NCI-H1048 (cell line): ENCODE data around the gene NOP9.
"Not testable (repeated sequence)": the region's sequence is repeated elsewhere in the genome, so short reads cannot be mapped to it uniquely, and the experiment has no call there.

Experiments
- DNase-seq: peaks from one replicate; lab custom pipeline; 2025; lab: John Stamatoyannopoulos, UW

NOP9 gene

DNA sequence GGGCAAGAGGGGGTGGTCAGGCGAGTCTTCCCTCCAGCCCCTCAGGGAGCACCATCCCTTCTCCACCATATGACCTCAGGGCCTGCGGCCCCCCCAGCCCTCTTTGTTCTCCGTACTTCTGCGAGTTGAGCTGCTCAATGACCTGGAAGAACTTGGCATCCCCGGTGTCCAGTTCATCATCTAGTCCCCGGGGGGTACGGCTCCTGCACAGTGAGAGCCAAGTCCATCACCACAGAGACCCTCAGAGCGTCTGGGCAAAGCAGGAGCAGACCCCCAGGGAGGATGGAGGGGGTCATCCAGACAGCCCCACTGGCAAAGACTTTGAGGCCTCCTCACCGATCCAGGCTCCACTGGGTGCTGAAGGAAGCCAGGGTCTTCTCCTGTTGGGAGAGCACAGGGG, 26.3 kb downstream of the NOP9 start:
- DNase-seq: no peak

DNA sequence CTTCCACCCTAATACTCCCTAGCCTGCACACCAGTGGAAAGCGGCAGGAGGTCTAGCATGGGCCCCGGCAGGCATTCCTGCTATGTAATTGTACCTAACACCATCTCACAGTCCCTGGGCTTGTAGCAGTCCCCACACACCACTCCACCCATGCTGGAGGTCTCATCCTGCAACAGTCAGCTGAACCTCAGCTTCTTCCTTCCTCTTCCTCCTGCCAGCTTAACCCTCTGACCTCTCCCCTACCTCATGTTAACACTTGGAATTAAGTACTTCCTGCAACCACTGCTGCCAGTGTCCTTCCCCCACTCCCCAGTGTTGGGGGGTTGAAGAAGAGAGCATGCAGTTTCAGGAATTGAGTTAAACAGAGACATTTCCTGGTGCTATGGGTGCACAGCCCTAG, 27.7 kb downstream of the NOP9 start:
- no peak for DNase-seq

DNA sequence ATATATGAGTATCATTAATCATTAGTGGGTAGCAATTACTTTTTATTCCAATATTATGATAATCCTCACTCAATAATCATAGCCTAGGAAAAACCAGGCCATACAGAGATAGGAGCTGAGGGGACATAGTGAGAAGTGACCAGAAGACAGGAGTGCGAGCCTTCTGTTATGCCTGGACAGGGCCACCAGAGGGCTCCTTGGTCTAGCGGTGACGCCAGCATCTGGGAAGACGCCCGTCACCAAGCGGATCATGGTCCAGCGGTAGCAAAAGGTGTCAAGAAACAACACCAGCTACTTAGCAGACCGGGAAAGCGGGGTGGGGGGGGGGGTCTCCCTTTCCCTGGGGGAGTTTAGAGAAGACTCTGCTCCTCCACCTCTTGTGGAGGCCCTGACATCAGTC, 28.3 kb downstream of the NOP9 start:
- DNase-seq: not testable (repeated sequence)

DNA sequence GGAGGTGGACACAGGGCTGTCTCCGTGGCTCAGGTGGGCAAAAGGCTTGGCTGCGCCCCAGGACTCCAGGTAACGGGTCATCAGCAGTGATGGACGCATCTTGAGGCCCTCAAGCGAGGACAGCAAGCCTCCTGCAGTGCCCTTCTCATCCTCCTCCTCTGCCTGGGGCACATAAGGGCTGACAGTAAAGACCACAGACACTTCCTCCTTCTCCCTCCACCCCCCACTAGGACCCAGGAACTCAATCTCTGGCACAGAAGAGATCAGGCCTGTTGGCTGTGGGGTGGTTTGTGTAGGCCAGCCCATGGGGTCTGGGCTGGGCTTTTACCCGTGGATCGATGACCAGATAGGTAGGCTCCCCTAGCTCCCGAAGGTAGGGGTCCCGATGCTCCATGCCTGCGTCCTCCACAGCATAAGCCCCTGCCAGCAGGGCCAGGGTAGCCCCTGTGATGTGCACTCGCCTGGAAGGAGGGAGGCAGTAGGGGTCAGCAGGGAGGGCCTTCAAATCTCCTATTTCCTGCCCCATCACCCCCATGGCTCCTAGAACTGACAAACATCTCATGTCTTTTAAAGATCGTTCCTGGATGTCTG, 29.5 kb downstream of the NOP9 start:
- no peak for DNase-seq

DNA sequence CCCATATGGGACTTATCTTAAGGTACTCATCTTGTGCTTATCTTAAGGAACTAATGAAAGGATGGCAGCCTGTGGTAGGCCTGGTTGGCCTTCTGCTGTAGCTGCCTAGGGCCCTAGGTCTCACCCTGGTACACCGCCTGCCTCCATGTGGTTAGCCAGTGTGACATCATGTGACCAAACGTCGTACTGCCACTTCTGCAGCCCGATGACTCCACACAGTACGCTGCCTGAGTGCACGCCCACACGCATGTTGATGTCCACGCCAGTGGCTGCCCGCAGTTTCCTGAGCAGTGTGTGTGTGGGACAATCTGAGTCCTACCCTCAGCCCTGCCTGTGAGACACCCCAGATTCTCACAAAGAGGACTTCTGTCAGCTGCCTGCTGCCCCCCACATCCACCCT, 30.1 kb downstream of the NOP9 start:
- DNase-seq: no peak

DNA sequence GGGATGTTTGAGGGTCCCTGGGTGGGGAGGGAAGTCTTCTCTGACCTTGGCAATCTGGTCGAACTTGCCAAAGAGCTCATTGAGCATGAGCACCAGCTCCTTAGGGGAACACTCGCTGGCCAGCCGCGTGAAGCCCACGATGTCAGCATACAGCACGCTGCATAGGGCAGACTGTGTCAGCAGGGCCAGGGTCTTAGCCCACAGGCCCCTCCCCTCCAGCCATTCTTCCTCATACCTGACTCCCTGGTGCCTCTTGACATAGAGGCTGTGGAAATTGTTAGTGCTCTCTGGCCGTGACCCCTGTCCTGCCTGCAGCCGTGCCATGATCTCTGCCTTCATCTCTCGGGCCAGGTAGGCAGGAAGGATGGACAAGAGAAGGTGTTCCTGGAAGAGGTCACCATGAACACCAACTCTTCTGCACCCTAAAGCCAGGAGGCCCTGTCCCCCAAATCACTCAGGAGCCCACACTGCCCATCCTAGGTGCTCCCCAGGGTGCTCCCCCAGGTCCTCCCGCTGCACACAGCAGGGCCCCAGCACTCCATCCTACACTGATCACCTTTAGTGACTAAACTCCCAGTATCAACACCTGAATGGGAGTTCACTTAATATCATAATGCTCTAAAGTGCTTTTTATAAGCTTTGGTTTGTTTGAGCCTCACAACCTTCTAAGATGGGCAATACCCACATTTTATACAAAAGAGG, 31.5 kb downstream of the NOP9 start:
- DNase-seq: no peak

DNA sequence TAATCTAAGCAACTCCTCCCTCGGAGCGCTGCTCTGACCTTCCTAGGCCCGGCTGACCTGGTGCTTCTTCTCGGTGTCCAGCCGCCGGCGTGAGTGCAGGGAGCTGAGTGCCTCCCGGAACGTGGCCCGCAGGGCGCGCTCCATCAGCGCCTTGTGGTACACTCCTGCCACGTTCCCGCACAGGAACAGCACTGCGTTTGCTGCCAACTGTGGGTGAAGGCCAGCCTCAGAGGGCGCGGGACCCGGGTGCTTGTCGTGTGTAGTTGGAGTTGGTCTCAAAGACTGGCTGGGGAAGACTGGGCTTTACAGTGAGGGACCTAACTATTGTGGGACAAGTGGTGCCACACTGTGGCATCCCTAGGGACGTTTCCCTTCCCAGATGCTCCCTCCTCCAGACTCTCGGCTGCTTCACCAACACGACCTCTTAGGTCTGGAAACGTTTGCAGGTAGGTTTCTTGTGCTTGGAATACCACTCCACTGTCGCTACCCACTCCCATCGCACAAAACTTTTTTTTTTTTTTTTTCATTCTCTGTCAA, 32.1 kb downstream of the NOP9 start:
- DNase-seq: no peak

DNA sequence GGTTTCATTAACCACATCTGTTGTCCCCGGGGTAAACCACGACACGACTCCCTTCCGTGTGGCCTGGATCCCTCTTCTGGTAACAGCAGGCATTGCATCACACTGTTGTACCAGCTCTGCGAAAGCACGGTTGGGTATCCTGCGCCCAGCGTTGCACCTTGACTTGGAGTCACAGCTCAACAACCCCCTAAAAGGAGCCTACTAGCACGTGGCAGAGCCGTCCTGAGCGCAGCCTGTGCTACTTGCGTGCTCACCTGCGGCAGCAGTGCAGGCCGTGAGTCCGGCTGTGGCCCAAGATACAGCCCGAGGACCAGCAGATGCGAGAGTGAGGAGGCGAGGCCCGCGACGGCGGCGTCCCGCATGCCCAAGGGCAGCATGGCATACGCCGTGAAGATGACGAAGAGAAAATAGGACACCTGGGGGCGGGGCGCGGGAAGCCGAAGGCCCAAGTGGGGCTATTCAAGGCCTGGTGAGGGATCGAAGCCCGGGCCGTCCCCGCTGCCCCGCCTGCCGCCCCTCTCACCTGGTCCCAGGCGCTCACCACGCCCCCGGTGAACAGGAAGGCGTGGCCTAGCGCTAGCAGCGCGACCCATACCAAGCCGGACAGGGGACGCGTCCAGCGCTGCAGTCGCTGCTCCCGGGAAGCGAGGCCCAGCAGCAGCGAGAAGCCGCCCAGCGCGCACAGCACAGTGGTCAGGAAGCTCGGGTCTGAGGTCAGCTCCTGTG, 32.8 kb downstream of the NOP9 start:
- peak; percentile 57 for DNase-seq

DNA sequence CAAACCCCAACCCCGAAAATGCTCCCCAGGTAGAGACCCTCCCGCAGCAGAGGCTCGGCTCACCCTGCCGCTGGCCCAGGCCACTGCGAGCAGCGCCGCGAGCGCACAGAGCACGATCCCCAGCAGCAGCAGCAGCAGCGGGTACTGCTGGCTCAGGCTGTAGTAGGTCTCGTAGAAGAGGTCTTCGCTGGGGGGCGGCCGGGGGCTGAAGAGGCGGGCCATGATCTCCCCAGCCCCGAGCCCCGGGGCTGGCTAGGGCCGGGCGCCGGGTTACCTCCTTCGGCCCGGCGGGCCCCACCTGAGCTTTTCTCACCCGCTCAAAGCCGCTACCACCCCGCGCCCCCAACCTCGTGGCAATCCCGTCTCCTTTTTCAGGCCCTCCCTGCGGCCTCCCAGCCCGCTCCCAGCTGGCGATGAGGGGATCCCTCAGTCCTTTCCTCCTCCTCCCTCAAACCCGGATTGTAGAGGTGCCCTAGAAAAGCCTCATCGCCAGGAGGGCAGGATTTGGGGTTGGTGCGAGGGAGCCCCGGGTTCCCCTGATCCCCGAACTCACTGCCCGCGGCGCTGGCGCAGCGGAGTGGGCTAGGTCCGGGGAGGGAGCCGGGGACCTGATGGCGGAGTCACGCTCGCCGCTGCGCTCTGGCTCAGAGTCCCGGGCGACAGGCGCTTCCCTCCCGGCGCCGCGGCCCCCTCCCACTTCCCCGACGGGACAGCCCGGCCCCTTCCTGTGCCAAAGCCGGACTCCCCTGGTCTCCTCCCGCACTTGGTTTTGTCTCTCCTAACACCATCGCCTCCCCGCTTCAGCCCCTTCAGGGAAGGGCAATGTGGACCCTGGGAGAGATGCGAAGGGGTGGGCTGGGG, 35.0 kb downstream of the NOP9 start, which contains the start of gene ADCY4:
TSS of gene ADCY4 (minus strand) at position 641 of the 861 bp plus-strand sequence. CDS start at position 222, 419 bp downstream.
- DNase-seq: no peak

DNA sequence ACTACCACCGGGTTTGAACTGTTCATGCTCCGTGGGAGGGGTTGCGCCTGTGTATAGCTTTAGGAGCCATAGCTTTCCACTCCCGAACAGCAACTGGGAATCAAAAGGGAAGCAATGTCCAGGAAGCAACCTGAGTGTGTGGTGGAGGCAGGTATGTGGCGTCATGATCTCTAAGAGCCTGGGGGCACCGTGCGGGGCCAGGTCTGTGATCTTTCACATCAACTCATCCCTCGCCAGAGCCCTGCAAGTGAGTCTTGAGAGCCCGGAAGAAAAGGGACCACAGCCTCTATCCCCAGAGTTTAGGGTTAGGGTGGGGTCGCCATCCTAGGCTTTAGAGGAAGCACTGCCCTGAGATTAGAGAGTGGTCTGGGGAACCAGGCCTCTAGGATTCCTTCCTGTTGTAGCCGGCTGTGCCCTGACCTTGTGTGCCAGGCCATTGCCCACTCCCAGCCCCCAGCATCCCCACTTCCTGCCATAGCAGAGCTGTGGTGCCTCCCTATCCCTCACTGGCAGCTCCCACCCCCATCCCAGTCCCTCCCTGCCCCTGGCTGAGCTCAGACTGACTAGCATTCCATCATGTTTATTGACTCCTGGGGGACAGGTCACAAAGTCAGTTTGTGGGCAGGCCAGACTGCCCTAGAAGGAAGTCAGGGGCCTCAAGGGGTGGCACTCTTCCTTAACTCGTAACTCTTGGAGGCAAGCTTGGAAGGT, 36.0 kb downstream of the NOP9 start:
- DNase-seq: no peak

DNA sequence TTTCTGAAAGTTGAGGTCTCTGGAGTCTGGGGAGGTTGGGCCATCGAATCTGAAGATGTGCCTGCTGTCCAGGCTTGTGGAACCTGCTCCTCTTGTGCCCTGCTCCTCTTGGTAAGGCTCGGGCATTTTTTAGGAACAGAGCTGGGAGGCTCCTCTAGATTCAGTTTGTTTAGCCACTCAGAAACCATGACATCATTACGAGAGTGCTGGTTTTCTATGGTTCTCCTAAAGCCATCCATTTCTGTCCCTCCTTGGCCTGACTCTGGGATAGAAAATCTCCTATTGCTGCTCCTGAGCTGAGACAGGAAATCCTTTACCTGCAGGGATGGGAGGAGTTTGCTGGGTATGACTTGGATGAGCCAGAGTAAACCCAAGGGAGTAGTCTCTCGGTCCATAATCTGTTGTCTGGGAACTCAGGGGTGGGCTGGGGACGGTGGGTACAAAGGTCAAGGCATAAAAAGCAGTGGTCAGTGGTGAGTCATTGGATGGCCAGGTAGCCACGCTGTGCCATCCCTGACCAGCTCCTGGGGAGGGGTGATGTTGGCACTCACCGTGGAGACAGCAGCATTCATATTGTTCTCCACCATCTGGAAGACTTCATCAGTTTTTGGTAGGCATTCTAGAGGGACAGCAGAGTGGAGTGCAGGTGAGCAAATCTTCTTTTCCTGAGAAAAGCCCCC, 37.6 kb downstream of the NOP9 start:
- no peak for DNase-seq

DNA sequence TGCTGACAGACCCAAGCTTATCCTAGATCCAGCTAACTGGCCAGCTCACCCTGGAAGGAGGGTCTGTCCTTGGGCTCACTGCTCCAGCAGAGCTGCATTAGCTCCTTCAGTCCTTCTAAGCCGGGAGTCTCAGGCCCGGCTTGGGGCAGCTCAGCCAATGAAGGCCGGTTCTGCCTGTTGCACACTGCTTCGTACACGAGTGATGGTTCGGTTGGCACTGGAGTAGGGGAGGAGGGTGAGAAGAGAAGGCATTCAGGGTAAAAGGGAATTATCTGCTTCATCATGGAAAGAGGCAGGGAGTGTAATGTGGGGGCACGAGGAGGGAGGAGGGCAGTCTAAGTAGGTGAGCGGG, 38.1 kb downstream of the NOP9 start:
- DNase-seq: no peak

DNA sequence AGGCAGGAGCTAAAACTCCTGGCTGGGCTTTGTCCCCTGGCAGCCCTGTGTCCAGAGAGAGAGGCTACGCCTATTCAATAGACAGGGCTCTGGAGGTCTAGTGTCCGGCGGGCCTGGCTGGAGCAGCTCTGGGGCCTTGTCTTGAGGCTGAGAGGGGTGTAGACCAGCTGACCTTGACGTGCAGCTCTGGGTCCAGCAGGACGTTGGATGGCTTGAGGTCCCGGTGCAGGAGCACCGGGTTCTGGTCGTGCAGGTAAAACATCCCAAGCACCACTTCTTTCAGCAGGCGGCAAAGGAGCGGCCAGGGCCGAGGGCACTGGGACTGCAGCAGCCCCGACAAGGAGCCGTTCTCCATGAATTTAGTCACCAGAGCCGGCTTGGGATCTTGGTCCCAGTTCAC, 39.2 kb downstream of the NOP9 start:
- no peak for DNase-seq

DNA sequence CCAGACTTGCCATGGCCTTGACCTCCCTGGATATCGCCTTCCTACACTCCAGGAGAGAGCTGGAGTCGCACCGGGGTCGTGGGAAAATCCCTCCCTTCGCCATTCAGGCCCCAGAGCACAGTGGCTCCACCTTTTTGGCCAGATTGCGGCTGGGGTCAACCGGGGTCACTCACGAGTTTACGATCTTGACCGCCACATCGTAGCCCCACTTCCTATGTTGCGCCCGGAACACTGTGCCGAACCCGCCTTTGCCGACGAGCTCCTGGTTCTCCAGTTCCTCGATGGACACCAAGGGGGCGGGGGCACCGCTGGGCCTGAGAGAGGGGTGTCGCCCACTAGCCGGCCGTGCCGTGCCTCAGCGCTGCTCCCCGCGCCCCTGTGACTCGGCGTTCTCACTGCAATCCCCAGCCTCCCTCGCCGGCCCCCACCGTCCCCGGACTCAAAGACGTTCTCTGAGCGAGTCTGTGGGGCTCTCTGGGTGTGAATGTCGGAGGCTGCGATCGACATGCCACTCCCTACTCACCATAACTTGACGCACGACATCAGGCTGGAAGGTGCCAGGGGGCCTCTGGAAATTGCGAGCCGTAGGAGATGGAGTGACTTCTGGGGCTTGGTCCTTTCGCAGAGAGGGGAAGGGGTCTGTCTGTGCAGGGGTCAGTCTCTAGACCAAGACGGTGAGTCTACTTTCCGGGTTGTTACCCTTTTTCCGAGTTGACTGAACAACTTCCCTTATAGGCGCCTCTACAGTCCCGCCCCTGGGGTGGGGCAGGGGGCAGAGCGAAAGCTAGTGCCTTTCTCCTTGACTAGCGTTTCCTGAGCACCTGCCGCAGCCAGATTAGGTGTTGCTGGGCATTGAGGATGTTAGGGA, 39.9 kb downstream of the NOP9 start, which contains the start of gene RIPK3:
TSS of gene RIPK3 (minus strand) at position 708 of the 868 bp plus-strand sequence. CDS start at position 543, 165 bp downstream.
- DNase-seq: no peak

DNA sequence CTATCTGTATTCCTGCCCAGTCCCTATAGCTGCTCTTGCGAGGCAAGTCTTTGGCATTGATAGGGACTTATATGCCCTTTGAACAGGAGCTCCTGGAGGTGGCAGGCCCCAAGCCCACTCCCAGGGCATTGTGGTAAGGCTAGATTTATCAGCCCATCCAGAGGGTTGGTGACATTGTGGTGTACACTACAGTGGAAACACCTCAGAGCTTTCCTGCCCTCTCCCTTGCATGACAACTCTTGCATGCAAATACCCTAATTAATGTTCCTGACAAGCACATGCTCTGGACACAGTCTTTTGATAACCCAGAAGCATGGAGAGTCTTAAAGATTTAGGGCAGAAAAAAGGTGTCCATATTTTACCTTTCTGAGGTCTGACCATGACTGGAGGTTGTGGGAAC, 41.0 kb downstream of the NOP9 start:
- DNase-seq: no peak

DNA sequence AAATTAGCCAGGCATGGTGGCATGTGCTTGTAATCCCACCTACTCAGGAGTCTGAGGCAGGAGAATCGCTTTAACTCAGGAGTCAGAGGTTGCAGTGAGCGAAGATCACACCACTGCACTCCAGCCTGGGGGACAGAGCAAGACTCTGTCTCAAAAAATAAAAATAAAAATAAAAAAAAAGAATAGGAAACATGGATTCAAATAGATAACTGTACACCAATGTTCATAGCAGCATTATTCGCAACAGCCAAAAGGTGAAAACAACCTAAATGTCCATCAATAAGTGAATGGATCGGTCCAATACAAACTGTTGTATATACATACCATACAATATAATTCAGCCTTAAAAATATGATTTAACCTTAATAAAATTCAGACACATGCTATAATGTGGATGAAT, 43.2 kb downstream of the NOP9 start:
- no peak for DNase-seq

DNA sequence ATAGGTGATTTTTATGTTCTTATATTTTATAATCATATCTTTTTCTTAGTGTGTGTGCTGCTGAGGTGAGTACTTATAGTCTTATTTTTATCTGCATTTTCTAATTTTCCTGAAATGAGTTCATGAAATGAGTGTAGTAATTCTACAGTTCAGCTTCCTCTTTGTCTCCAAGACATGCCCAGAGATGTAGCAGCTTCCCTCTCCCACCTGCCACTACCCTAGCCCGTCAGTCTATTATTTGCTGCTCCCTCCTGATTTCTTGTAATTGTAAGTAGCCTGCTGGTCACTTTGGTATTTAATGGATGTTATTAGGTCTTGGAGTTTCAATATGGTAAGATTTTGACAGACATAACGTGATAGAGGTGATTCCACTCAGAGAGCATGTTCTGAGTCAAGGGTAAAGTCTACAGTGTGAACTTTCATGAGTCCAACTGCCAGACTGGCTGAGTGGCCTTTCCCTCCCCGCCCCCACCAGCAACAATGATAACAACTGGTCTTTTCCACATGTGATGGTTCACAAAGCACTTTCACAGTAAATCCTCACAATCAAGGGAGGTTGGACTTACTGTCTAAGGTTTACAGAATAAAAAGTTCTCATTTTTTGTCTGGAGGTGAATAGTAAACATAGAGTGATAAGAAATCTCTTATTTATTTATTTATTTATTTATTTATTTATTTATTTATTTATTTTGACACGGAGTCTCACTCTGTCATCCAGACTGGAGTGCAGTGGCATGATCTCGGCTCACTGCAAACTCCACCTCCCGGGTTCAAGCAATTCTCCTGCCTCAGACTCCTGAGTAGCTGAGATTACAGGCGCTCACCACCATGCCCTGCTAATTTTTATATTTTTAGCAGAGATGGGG, 44.4 kb downstream of the NOP9 start:
- no peak for DNase-seq

DNA sequence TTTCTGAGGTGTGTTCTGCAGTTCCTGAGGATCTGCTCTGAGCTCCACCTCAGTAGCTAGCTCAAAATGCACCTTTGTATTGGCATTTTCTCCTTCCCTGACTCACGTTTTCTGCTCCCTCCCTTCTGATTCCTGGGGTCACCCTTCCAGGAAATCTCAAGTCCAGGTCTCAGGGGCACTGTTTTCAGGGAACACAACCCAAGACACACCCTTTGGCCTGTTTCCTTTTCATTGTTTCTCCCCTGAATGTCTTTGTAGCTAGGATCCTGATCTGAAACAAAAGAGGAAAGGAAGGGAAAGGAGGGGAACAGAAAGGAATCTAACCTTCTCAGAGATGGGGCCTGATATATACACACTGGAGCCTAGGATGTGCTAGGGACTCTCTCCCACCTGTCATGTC, 47.5 kb downstream of the NOP9 start:
- no peak for DNase-seq

DNA sequence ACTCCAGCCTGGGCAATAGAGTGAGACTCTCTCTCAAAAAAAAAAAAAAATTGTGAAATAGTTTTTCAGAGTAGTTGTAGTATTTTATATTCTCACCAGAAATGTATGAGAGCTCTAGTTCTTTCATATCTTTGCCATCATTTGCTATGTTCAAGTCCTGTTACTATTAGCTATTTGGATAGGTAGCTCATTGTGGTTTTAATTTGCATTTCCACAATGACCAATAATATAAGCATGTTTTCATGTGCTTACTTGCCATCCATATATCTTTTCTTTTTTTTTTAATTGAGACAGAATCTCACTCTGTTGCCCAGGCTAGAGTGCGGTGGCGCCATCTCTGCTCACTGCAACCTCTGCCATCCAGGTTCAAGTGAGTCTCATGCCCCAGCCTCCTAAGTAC, 48.5 kb downstream of the NOP9 start:
- no peak for DNase-seq
